Epithelial cell of prostate (primary cell): ENCODE data around the gene KCNJ10.

Source experiments
- DNase-seq: peaks from one replicate; pipeline ENCODE4 v3.0.0-alpha.2; 2011; ENCODE audit warnings: low read depth, low spot score
- H3K27ac ChIP-seq: fragments of 450-650 bp; 2 replicates; pipeline ENCODE4 v1.5.1; 2017; ENCODE audit warnings: mild to moderate bottlenecking

KCNJ10 gene

GRCh38 chr1:159951016-159951415 lies 118.9 kb downstream of the KCNJ10 start:
- no peak for DNase-seq

GRCh38 chr1:159949981-159950381 lies 120.0 kb downstream of the KCNJ10 start:
- DNase-seq, result no peak

More at GRCh38 chr1:159951016-159951415, 118.9 kb downstream of the KCNJ10 start:
- no peak overlapping the region for H3K27ac ChIP-seq

GRCh38 chr1:159949123-159949522 lies 120.8 kb downstream of the KCNJ10 start:
- H3K27ac ChIP-seq, result peak overlapping the region; percentile 3
- no peak for DNase-seq

More at GRCh38 chr1:159949981-159950381, 120.0 kb downstream of the KCNJ10 start:
- H3K27ac ChIP-seq, result no peak overlapping the region
